ENCODE results near the gene CNNM2. TPM values are rescaled to one million over a fixed set of nuclear protein-coding genes. Genes with fewer than 3 reads are reported as not detected.

CNNM2 gene
- total RNA-seq, 1 experiment from 2014 or later: 23.1 TPM

DNA sequence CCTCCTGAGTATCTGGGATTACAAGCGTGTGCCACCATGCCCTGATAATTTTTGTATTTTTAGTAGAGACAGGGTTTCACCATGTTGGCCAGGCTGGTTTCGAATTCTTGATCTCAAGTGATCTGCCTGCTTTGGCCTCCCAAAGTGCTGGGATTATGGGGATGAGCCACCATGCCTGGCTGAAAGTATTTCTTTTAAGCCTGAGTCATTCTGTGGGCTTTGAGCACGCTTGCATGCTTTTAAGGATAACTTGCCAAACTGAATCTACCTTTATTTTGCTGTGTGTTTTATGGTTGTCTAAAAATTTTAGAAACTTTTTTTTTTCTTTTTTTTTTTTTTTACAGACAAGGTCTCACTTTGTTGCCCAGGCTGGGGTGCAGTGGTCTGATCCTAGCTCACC lies 33.2 kb downstream of the CNNM2 start:
- BruUV-seq (replicated peaks): no TSS peak
- ChIA-PET CTCF (no interaction called here), POLR2A (no interaction called here)

DNA sequence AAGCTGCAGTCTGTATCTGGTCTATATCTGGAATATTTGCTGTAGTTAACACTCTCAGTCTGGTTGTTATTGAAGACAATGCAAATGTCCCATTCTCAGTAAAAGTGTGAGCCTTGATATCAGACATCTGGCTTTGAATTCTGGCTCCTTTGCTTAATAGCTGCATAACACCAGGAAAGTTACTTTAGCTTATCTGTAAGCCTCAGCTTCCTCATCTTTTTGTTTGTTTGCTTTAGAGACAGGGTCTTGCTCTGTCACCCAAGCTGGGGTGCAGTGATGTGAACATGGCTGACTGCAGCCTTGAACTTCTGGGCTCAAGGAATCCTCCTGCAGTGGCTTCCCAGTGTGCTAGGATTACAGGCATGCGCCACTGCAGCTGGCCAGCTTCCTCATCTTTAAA lies 41.3 kb downstream of the CNNM2 start:
- peaks cover 0 to 3% of the 10 kb centered on the region in 2 experiments; a peak in 1 of 4 replicates for H3K4me1 ChIP-seq (ENCODE audit: control insufficient read depth in 1 of 2, insufficient read depth in 2 of 2, low read length in 2 of 2)
- intact Hi-C loops (cut with micrococcal nuclease): no loop called here
- CTCF ChIA-PET: no interaction called here
- H3K27ac ChIP-seq (ENCODE audit: low read depth, low read length): no peak overlapping the region
- H3K4me3 ChIP-seq (replicated peaks in 1 of 2; ENCODE audit: low read depth in 1 of 2, low read length in 2 of 2): no peak overlapping the region
- no peaks in the 10 kb centered on the region for H3K9me2 ChIP-seq (ENCODE audit: insufficient read depth)
- TF ChIP-seq TCF7L2 (IDR thresholded peaks at IDR 0.05; ENCODE audit: borderline replicate concordance, extremely low read depth, insufficient read depth, insufficient read length) (no peak), JUND (IDR thresholded peaks at IDR 0.05) (no peak), ELF1 (IDR thresholded peaks at IDR 0.05; ENCODE audit: borderline replicate concordance, low read depth) (no peak), RAD21 (IDR thresholded peaks at IDR 0.05; ENCODE audit: low read depth) (no peak), SIN3A (IDR thresholded peaks at IDR 0.05; ENCODE audit: low read depth) (no peak)
- POLR2A ChIA-PET: no interaction called here
- no peaks in the 10 kb centered on the region for H4K20me1 ChIP-seq (ENCODE audit: insufficient read depth)
- H3K9ac ChIP-seq (ENCODE audit: low read length): no peak overlapping the region
- RAD21 ChIA-PET (ENCODE audit: low non-redundant PET in 1 of 2, low total read pairs in 2 of 2, uncharacterized antibody in 2 of 2, unreplicated experiment in 2 of 2): no interaction called here
- no peaks in the 10 kb centered on the region for H3K36me3 ChIP-seq (ENCODE audit: control insufficient read depth in 1 of 2, insufficient read depth in 2 of 2, low read length in 2 of 2)
- no peaks in the 10 kb centered on the region for H3K27me3 ChIP-seq (ENCODE audit: insufficient read depth, low read length)
- DNase-seq (ENCODE audit: low read depth, low spot score) (no peak), ATAC-seq (no peak)
- no peak overlapping the region for H3K4me2 ChIP-seq (ENCODE audit: low read length)
- no peaks in the 10 kb centered on the region for H3K79me2 ChIP-seq (ENCODE audit: insufficient read depth, low read length)
- BruUV-seq (replicated peaks): no TSS peak
- no peaks in the 10 kb centered on the region for H3K9me3 ChIP-seq (ENCODE audit: control insufficient read depth in 1 of 2, insufficient read depth in 1 of 2, low read depth in 1 of 2, low read length in 2 of 2)
- H2AFZ ChIP-seq (ENCODE audit: low read depth, low read length, poor library complexity, severe bottlenecking): no peak overlapping the region

More for the DNA sequence above, 33.2 kb downstream of the CNNM2 start:
- H3K27ac ChIP-seq (ENCODE audit: low read depth, low read length): no peak overlapping the region
- no peaks in the 10 kb centered on the region for H3K27me3 ChIP-seq (ENCODE audit: insufficient read depth, low read length)
- no peaks in the 10 kb centered on the region for H3K36me3 ChIP-seq (ENCODE audit: control insufficient read depth in 1 of 2, insufficient read depth in 2 of 2, low read length in 2 of 2)
- H4K20me1 ChIP-seq (ENCODE audit: insufficient read depth): no peaks in the 10 kb centered on the region
- no peak for DNase-seq (ENCODE audit: low read depth, low spot score)
- RAD21 ChIA-PET (ENCODE audit: low non-redundant PET in 1 of 2, low total read pairs in 2 of 2, uncharacterized antibody in 2 of 2, unreplicated experiment in 2 of 2): no interaction called here
- no peaks in the 10 kb centered on the region for H3K79me2 ChIP-seq (ENCODE audit: insufficient read depth, low read length)
- H3K4me1 ChIP-seq (ENCODE audit: control insufficient read depth in 1 of 2, insufficient read depth in 2 of 2, low read length in 2 of 2): peaks cover 0 to 6% of the 10 kb centered on the region in 2 experiments; a peak in 3 of 4 replicates
- H3K9ac ChIP-seq (ENCODE audit: low read length): no peak overlapping the region
- intact Hi-C loops (cut with micrococcal nuclease): no loop called here
- no peaks in the 10 kb centered on the region for H3K9me3 ChIP-seq (ENCODE audit: control insufficient read depth in 1 of 2, insufficient read depth in 1 of 2, low read depth in 1 of 2, low read length in 2 of 2)
- H3K4me2 ChIP-seq (ENCODE audit: low read length): no peak overlapping the region
- H3K9me2 ChIP-seq (ENCODE audit: insufficient read depth): no peaks in the 10 kb centered on the region
- TF ChIP-seq, protein P1, sequence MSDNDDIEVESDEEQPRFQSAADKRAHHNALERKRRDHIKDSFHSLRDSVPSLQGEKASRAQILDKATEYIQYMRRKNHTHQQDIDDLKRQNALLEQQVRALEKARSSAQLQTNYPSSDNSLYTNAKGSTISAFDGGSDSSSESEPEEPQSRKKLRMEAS (IDR thresholded peaks at IDR 0.05): no peak
- TF ChIP-seq SRF (IDR thresholded peaks at IDR 0.05; ENCODE audit: low read depth): no peak
- TF ChIP-seq, protein P2, sequence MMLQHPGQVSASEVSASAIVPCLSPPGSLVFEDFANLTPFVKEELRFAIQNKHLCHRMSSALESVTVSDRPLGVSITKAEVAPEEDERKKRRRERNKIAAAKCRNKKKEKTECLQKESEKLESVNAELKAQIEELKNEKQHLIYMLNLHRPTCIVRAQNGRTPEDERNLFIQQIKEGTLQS (IDR thresholded peaks at IDR 0.05): no peak
- no peak for TF ChIP-seq POLR2AphosphoS5 (IDR thresholded peaks at IDR 0.05; ENCODE audit: low read depth, low read length)
- no peak for TF ChIP-seq EGR1 (IDR thresholded peaks at IDR 0.05; ENCODE audit: low read depth)
- no peak for TF ChIP-seq TCF7L2 (IDR thresholded peaks at IDR 0.05; ENCODE audit: borderline replicate concordance, extremely low read depth, insufficient read depth, insufficient read length)
- TF ChIP-seq SP1 (IDR thresholded peaks at IDR 0.05; ENCODE audit: low read depth): no peak
- TF ChIP-seq ELF1 (IDR thresholded peaks at IDR 0.05; ENCODE audit: borderline replicate concordance, low read depth): no peak
- TF ChIP-seq YY1 (IDR thresholded peaks at IDR 0.05; ENCODE audit: extremely low read depth, insufficient replicate concordance, low read depth, low read length): no peak
- no peak for TF ChIP-seq ZNF274 (IDR thresholded peaks at IDR 0.05; ENCODE audit: low read depth, low read length)
- H2AFZ ChIP-seq (ENCODE audit: low read depth, low read length, poor library complexity, severe bottlenecking): no peak overlapping the region
- no peak overlapping the region for H3K4me3 ChIP-seq (replicated peaks in 1 of 2; ENCODE audit: low read depth in 1 of 2, low read length in 2 of 2)
- no peak for ATAC-seq
